K562 (cell line): ENCODE data around the gene PDZD2. TPM values are rescaled to one million over a fixed set of nuclear protein-coding genes. Genes with fewer than 3 reads are reported as not detected.

Experiments
- BRD9 ChIP-seq: fragments of 450-650 bp; IDR thresholded peaks from 2 replicates; pipeline ENCODE4 v1.6.1; 2018; ENCODE audit warnings: low read depth; ENCODE audit not compliant: partially characterized antibody
- CTCF ChIP-seq, 3 experiments: IDR thresholded peaks in 2 of 3; conservative IDR thresholded peaks in 1 of 3; 2 replicates each; pipeline ENCODE4 v1.5.1; 2011 to 2012; ENCODE audit warnings: low read length in 3 of 3, mild to moderate bottlenecking in 3 of 3, control low read depth in 2 of 3, improper control_type of control experiment in 1 of 3, inconsistent platforms in 1 of 3, low read depth in 1 of 3, mixed read lengths in 1 of 3, moderate library complexity in 1 of 3; ENCODE audit not compliant: insufficient read depth in 2 of 3
- ILF3 ChIP-seq: fragments of 450-650 bp; IDR thresholded peaks from 2 replicates; pipeline ENCODE4 v1.6.1; 2018; ENCODE audit warnings: antibody characterized with exemption, mild to moderate bottlenecking, moderate library complexity, borderline replicate concordance
- KDM2B ChIP-seq: fragments of 250-450 bp; sonication (Bioruptor Pico); IDR thresholded peaks from 2 replicates; pipeline ENCODE4 v1.8.0; 2021; ENCODE audit warnings: mild to moderate bottlenecking, moderate library complexity
- MBD1 ChIP-seq: fragments of 250-450 bp; sonication (Bioruptor Pico); IDR thresholded peaks from 2 replicates; pipeline ENCODE4 v1.8.0; 2022; ENCODE audit warnings: inconsistent platforms
- NELFE ChIP-seq: IDR thresholded peaks from 2 replicates; pipeline ENCODE4 v1.6.1; 2011; ENCODE audit warnings: mild to moderate bottlenecking; ENCODE audit not compliant: insufficient read depth, insufficient read length
- POLR2AphosphoS5 ChIP-seq: IDR thresholded peaks from 2 replicates; pipeline ENCODE4 v1.6.1; 2011; ENCODE audit warnings: mild to moderate bottlenecking, low read depth, low read length, moderate library complexity; ENCODE audit not compliant: control insufficient read depth, insufficient read depth
- POU5F1 ChIP-seq: fragments of 150-350 bp; IDR thresholded peaks from 2 replicates; pipeline ENCODE4 v1.6.1; 2014; ENCODE audit warnings: borderline replicate concordance, low read length, low read depth, mild to moderate bottlenecking; ENCODE audit not compliant: partially characterized antibody
- RAD21 ChIP-seq, 2 experiments: fragments of 250-450 bp in 1 of 2; fragments of 450-650 bp in 1 of 2; sonication (Bioruptor Pico) in 1 of 2; formaldehyde crosslinking in 1 of 2; IDR thresholded peaks in 1 of 2; conservative IDR thresholded peaks in 1 of 2; 2 replicates each; pipeline versions ENCODE4 v1.4.0 to v1.8.0; 2020 to 2022; ENCODE audit warnings: mild to moderate bottlenecking in 2 of 2, moderate library complexity in 1 of 2
- SMC3 ChIP-seq: conservative IDR thresholded peaks from 2 replicates; pipeline ENCODE4 v1.6.1; 2011; ENCODE audit warnings: low read depth, low read length, improper control_type of control experiment; ENCODE audit not compliant: insufficient read depth
- SREBF2 ChIP-seq: sonication (generic); formaldehyde crosslinking; IDR thresholded peaks from 2 replicates; pipeline ENCODE4 v1.4.0; 2020; ENCODE audit warnings: mild to moderate bottlenecking, missing genetic modification reagents
- TFAM ChIP-seq: fragments of 250-450 bp; sonication (Bioruptor Pico); conservative IDR thresholded peaks from 2 replicates; pipeline ENCODE4 v1.5.0; 2021; ENCODE audit warnings: mild to moderate bottlenecking, moderate library complexity
- ZNF318 ChIP-seq, 2 experiments: fragments of 450-650 bp; IDR thresholded peaks; 2 replicates each; pipeline ENCODE4 v1.6.1; 2016; ENCODE audit warnings: mild to moderate bottlenecking in 2 of 2, borderline replicate concordance in 1 of 2, low read depth in 1 of 2, moderate library complexity in 1 of 2
- ZNF408 ChIP-seq: fragments of 250-450 bp; sonication (Bioruptor Pico); IDR thresholded peaks from 2 replicates; pipeline ENCODE4 v1.4.0; 2020; ENCODE audit warnings: low read depth, mild to moderate bottlenecking, moderate library complexity
- polyA plus RNA-seq, 8 experiments: library from polyadenylated mRNA; depleted of rRNA in 4 of 8; stranded (reverse) in 5 of 8; unstranded in 3 of 8; fragments of >200 nt; fragmentation: Nextera tagmentation in 2 of 8; fragmentation: Illumina TruSeq in 1 of 8; extraction: Ambion mirVana in 2 of 8; extraction: Trizol in 1 of 8; gene quantifications; 2 replicates each; pipeline versions ENCODE4 v1.2.1 to v1.2.3, GENCODE V29; 2011 to 2014; ENCODE audit warnings: inconsistent platforms in 1 of 8, missing spikeins in 1 of 8
- total RNA-seq, 7 experiments: library from RNA; depleted of rRNA in 6 of 7; stranded (reverse); fragments of >200 nt in 6 of 7; fragmentation: Illumina TruSeq in 2 of 7; extraction: Trizol in 2 of 7; gene quantifications; 2 replicates each; pipeline versions ENCODE4 v1.2.1 to v1.2.3, GENCODE V29; 2011 to 2021; ENCODE audit warnings: low replicate concordance in 1 of 7

PDZD2 gene
- total and polyA plus RNA-seq, 9 of the 15 experiments (the other 6 are each of a cell fraction or from before 2014, with no cell fraction given): 0.02 to 0.08 (median 0.04) TPM; not detected in 6

- no peak for TF ChIP-seq ZNF318 (IDR thresholded peaks at IDR 0.05; ENCODE audit: borderline replicate concordance in 1 of 2, low read depth in 1 of 2)
- TF ChIP-seq ILF3: no peak
- no peak for TF ChIP-seq POU5F1
- TF ChIP-seq POLR2AphosphoS5: no peak
- TF ChIP-seq ZNF408 (CRISPR knock-in tag): no peak
- peak; percentile 76 to 87 for TF ChIP-seq RAD21 (CRISPR knock-in tag; conservative IDR thresholded peaks at IDR 0.05 in 1 of 2, IDR thresholded peaks at IDR 0.05 in 1 of 2)
- TF ChIP-seq TFAM (CRISPR knock-in tag): no peak
- TF ChIP-seq SMC3: peak; percentile 72
- no peak for TF ChIP-seq KDM2B
- no peak for TF ChIP-seq MBD1 (CRISPR knock-in tag)
- no peak for TF ChIP-seq NELFE
- no peak for TF ChIP-seq BRD9
- peak; percentile 74 to 98 (median 96) for TF ChIP-seq CTCF (IDR thresholded peaks at IDR 0.05 in 2 of 3, conservative IDR thresholded peaks at IDR 0.05 in 1 of 3; ENCODE audit: insufficient read depth in 2 of 3, low read depth in 1 of 3, low read length in 3 of 3)
- no peak for TF ChIP-seq SREBF2 (CRISPR knock-in tag)
Measured at GRCh38 chr5:31809050-31809870, 170.3 kb downstream of the PDZD2 start (continued).
